GM19351 (cell line): ENCODE measurements around the gene TTLL8.

ENCODE experiments used
- ATAC-seq: cut with Tn5 transposase; IDR thresholded peaks from one replicate; pipeline ENCODE4 v1.9.1; 2021; ENCODE audit warnings: mild to moderate bottlenecking, moderate library complexity; ENCODE audit not compliant: unreplicated experiment

Gene TTLL8

DNA sequence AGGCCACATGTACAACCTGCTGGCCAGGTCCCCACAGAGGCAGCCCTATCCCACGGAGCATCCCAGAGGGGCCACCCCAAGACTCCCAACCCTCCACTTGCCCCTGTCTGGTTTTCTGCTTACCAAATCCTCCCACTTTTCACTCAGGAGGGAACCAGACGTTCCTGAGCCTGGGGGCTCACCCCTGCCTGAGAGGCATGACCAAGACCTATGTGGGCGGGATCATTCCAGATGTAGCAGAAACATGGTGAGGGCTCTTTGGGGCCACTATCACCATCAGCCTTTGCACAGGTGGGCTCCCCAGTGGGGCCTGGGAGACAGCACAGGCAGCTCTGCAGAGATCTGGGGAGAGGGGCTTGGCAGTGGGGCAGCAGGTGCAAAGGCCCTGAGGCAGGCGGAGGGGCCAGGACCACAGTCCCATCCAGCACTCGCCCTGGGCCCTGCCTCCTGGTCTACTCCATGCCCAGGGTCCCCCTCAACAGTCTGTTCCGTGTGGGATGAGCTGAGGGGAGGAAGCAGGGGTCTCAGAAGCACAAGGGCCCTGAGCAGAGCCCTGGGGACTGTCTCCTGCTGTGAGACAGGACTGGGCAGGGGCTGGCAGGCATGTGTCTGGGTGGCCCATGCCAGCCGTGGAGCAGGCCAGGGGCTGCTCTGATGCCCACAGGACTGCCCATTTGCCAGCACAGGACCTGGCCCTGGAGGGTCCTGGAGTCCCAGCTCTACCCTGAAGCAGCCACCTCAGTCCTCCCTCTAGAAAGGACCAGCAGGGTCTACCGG, 88.2 kb downstream of the TTLL8 start:
- ATAC-seq, result no peak

DNA sequence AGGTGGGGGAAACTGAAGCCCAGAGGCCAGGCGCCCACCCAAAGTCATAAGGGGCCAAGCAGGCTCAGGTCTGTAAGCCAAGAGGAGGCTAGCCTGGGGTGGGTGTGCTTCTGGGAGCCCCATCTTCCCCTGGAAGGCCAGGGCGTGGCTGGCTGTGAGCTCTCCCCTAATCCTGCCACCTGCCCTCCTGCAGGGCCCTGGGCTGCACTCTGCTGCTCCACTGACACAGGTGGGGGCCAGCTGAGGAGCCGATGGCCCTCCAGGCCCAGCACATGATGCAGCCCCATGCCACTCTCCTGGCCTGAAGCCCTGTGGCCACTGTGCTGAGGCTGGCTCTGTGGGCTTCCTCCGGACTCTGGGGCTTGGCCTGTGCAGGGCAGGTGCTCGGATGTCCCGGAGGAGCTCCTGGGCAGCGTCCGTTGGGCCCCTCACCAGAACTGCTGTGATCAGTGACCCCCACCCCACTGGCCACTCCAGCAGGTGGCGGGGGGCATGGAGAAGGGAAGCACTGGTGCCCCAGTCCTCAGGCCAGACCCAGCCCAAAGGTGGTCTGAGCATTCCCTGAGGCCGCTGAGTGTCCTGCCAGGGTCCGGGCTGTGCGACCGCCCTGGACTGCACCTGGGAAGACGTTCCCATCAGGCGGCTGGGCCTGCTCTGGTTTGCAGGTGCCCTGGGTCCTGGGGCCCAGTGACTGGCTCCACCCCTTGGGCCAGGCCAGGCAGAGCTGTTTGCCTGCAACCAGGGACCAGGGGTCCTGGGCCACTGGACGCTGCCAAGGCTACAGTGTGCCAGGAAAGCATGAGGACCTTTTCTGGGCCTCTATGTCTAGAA, 89.1 kb downstream of the TTLL8 start:
- no peak for ATAC-seq
